GM08714 (cell line): ENCODE measurements around the gene ASIP.
"Not testable (repeated sequence)": the region's sequence is repeated elsewhere in the genome, so short reads cannot be mapped to it uniquely, and the experiment has no call there.

Experiments
- H3K4me3 ChIP-seq: fragments of 200-500 bp; sonication (Bioruptor generic); 2 replicates; pipeline ENCODE4 v1.5.1; 2014; ENCODE audit warnings: mild to moderate bottlenecking, low read length, inconsistent platforms
- ZNF274 ChIP-seq: IDR thresholded peaks from 2 replicates; pipeline ENCODE4 v1.6.1; 2012; ENCODE audit warnings: mild to moderate bottlenecking, low read depth, low read length

Gene ASIP

GRCh38 chr20:34231634-34232033 lies 9.6 kb upstream of the ASIP start:
- H3K4me3 ChIP-seq: no peak overlapping the region
- TF ChIP-seq ZNF274: no peak

DNA sequence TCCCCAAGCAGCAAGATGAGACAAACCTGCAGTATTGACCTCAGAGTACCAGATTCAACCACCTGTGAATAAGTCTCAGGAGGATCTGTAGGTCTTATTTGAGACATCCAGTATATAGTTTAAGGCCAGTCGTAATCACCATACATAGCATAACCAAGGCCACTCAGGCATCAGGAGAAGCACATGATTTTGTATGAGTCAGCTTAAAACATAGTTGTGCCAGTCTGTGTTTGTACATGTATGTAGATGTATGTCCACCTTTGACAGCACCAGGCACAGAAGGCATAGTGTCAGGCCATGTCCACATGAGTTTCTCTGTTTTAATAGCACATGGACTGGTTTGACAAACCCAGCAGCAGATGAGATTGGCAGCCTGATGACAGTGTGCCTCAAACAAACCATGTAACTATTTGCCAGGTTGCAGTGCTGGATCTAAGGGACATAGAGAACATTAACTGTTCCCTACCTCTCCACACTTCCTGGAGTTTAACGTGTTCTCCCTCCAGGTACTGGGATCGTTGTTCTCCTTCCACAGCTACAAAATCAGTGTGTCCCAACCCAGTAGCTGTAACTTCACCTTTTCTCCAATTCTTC lies 8.6 kb upstream of the ASIP start:
- no peak for TF ChIP-seq ZNF274
- no peak overlapping the region for H3K4me3 ChIP-seq

DNA sequence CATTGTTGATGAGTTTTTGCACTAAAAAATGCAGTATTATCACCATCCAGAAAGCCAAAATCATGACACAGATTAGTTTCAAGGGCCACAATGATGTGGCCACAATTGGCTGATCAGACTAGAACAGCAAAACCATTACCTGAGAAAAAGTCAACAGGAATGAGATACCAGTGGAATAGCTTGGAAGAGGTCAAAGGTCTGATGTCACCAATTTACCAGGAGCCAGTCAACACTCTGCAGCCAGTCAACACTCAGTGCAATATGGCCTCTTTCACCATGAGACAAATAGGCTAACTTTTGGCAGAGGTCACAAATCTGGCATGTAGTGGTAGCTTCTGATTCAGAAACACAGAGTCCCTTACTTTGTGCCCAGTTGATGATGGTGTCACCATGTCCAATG lies 7.5 kb upstream of the ASIP start:
- H3K4me3 ChIP-seq: no peak overlapping the region
- no peak for TF ChIP-seq ZNF274

DNA sequence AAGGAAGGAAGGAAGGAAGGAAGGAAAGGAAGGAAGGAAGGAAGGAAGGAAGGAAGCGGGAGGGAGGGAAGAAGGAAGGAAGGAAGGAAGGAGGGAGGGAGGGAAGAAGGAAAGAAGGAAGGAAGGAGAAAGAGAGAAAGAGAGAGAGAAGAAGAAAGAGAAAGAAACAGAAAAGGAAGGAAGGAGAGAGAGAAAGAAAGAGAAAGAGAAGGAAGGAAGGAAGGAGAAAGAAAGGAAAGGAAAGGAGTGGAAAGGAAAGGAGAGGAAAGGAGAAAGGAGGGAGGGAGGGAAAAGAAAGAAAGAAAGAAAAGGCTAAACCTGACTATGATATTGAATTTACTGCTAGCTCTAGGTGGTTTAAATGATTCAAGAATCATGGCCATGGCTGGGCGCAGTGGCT lies 5.3 kb upstream of the ASIP start:
- no peak overlapping the region for H3K4me3 ChIP-seq
- no peak for TF ChIP-seq ZNF274

DNA sequence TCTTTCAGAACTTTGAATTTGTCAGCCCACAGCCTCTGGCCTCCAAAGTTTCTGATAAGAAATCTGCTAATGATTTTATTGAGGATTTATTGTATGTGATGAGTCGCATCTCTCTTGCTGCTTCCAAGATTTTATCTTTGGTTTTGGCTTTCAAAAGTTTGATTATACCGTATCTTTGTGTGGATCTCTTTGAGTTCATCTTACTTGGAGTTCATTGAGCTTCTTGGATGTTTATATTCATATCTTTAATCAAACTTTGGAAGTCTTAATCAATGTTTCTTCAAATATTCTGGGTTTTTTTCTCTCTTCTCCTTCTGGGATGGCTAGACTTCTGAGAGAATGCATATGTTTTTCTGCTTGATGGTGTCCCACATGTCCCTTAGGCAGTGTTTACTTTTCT lies 3.3 kb upstream of the ASIP start:
- no peak for TF ChIP-seq ZNF274
- no peak overlapping the region for H3K4me3 ChIP-seq

DNA sequence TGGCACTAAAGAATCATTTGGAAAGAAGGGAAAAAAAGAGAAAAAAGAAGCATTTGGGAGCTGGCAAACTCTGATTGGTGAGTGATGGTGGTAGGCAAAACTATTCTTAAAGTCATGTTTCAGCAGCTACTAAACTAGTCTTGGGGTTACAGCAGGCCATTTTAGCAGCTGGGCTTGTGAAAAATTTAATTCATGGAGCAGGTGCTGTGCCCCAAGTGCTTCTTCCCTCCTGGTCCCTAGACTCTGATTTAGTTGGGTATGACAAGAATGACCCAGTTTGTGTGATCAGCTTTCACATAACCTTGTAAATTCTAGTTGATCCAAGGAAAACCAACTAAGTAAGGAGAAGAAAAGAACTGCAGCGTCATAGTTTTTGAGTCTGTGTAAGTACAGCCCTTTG lies 1.1 kb upstream of the ASIP start:
- TF ChIP-seq ZNF274: no peak
- H3K4me3 ChIP-seq: no peak overlapping the region

- not testable (repeated sequence) for H3K4me3 ChIP-seq
These were observed 792 bp downstream of the ASIP start for GRCh38 chr20:34242015-34242414.

- no peak overlapping the region for H3K4me3 ChIP-seq
These were observed 1.7 kb downstream of the ASIP start for GRCh38 chr20:34242879-34243278.

GRCh38 chr20:34243377-34243776 lies 2.2 kb downstream of the ASIP start:
- TF ChIP-seq ZNF274: no peak
- H3K4me3 ChIP-seq: no peak overlapping the region

More at GRCh38 chr20:34242879-34243278, 1.7 kb downstream of the ASIP start:
- no peak for TF ChIP-seq ZNF274

- no peak for TF ChIP-seq ZNF274
- H3K4me3 ChIP-seq: no peak overlapping the region
These were observed 5.0 kb downstream of the ASIP start for GRCh38 chr20:34246126-34246626.

DNA sequence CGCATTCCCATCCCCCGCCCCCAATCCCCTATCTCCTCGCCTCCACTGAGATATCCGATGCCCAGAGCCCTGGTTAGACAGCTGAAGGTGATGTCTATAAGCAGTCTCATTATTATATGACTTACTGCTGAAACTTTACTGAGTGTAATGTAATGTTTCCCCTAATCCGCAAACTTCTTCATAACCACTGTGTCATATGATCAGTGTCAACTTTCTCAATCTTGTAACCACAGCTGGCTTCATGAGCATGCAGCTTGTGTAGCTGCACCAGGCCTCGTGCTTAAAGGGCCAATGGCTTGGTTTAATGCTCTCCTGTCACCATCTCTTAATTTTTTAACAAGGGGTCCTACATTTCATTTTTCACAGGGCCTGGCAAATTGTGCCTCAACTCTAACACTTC lies 8.1 kb downstream of the ASIP start:
- no peak for TF ChIP-seq ZNF274
- H3K4me3 ChIP-seq: no peak overlapping the region

DNA sequence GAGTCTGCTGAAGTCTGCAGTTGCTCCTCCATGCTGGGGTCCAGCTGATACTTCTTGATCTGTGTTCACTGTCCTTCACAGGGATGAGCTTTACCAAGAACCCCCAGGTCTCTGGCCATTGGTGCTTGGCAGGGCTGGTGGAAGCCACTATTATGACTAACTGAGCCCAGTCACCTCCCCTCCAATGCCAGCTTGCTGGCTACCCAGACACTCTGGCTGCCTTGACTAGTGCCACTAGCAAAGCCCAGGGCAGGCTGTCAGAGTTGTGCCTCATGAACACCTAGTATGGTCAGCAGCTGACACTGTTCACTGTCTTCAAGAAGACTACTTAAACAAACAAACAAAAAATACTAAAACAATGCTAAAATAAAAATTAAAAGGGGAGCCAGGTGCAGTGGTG lies 8.8 kb downstream of the ASIP start:
- no peak for TF ChIP-seq ZNF274
- no peak overlapping the region for H3K4me3 ChIP-seq

GRCh38 chr20:34251619-34252018 lies 10.4 kb downstream of the ASIP start:
- no peak for TF ChIP-seq ZNF274
- no peak overlapping the region for H3K4me3 ChIP-seq

DNA sequence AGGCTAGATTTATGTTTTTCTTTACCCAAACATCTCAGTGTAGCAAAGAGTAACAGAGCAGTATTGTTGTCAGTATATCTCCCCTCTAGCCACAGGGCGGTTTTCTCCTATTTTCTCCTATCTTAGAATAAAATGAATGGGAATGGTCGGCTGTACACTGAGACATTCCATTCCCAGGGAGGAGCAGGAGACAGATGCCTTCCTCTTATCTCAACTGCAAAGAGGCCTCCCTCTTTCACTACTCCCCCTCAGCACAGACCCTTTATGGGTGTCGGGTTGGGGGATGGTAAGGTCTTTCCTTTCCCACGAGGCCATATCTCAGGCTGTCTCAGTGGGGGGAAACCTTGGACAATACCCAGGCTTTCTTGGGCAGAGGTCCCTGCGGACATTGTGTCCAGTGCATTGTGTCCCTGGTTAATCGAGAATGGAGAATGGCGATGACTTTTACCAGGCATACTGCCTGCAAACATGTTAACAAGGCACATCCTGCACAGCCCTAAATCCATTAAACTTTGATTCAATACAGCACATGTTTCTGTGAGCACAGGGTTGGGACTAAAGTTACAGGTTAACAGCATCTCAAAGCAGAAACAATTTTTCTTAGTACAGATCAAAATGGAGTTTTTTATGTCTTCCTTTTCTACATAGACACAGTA lies 11.3 kb downstream of the ASIP start:
- not testable (repeated sequence) for H3K4me3 ChIP-seq

- no peak overlapping the region for H3K4me3 ChIP-seq
- TF ChIP-seq ZNF274: no peak
These were observed 13.8 kb downstream of the ASIP start for GRCh38 chr20:34254979-34255378.

GRCh38 chr20:34256629-34257124 lies 15.5 kb downstream of the ASIP start:
- H3K4me3 ChIP-seq: no peak overlapping the region
- no peak for TF ChIP-seq ZNF274
